Mucosa of stomach (tissue), 1 donor: ENCODE measurements around the gene MSTO1.
"Not testable (repeated sequence)": the region's sequence is repeated elsewhere in the genome, so short reads cannot be mapped to it uniquely, and the experiment has no call there.

Source experiments
- H3K27me3 ChIP-seq: one replicate; pipeline ENCODE4 v1.7.0; 2013; ENCODE audit warnings: mild to moderate bottlenecking, low read length; ENCODE audit not compliant: control insufficient read depth, insufficient read depth
- H3K36me3 ChIP-seq: one replicate; pipeline ENCODE4 v1.7.0; 2013; ENCODE audit warnings: low read length; ENCODE audit not compliant: control insufficient read depth, insufficient read depth
- H3K4me1 ChIP-seq: one replicate; pipeline ENCODE4 v1.7.0; 2013; ENCODE audit warnings: mild to moderate bottlenecking, low read length; ENCODE audit not compliant: control insufficient read depth, insufficient read depth
- H3K4me3 ChIP-seq: one replicate; pipeline ENCODE4 v1.7.0; 2013; ENCODE audit warnings: low read length
- H3K9ac ChIP-seq: one replicate; pipeline ENCODE4 v1.7.0; 2013; ENCODE audit warnings: mild to moderate bottlenecking, low read length, moderate library complexity
- H3K9me3 ChIP-seq: one replicate; pipeline ENCODE4 v1.7.0; 2013; ENCODE audit warnings: mild to moderate bottlenecking, low read length, moderate library complexity; ENCODE audit not compliant: control insufficient read depth
- donor health status: Pancreatic carcinoma.

Gene MSTO1

GRCh38 chr1:155609515-155610256, at the start of gene MSTO1:
Gene MSTO1, plus strand, starts transcription at chr1:155610218. Its CDS starts 31 bp downstream, at chr1:155610249.
- no peaks in the 10 kb centered on the region for H3K27me3 ChIP-seq
- peak within 1 kb of the TSS; percentile 42 for H3K4me3 ChIP-seq
- H3K36me3 ChIP-seq: no peaks in the 10 kb centered on the region
- H3K9me3 ChIP-seq: no peaks in the 10 kb centered on the region
- no peaks in the 10 kb centered on the region for H3K4me1 ChIP-seq
- peak within 1 kb of the TSS; percentile 56 for H3K9ac ChIP-seq

GRCh38 chr1:155561779-155562580, 48.0 kb upstream of the MSTO1 start:
- H3K4me1 ChIP-seq, H3K9me3 ChIP-seq: not testable (repeated sequence)
- H3K9ac ChIP-seq: peak overlapping the region; percentile 96

GRCh38 chr1:155562581-155563376, 47.2 kb upstream of the MSTO1 start, which contains the start of gene ASH1L:
Gene ASH1L, minus strand, starts transcription at chr1:155562803. Its CDS starts 41,284 bp downstream, at chr1:155521519.
- H3K9ac ChIP-seq: peak within 1 kb of the TSS; percentile 96
- no peaks in the 10 kb centered on the region for H3K27me3 ChIP-seq
- H3K4me1 ChIP-seq: peaks cover 7% of the 10 kb centered on the region
- no peaks in the 10 kb centered on the region for H3K9me3 ChIP-seq
- peak within 1 kb of the TSS; percentile 72 for H3K4me3 ChIP-seq
- no peaks in the 10 kb centered on the region for H3K36me3 ChIP-seq

More at GRCh38 chr1:155561779-155562580, 48.0 kb upstream of the MSTO1 start:
- peak overlapping the region; percentile 71 for H3K4me3 ChIP-seq
- H3K36me3 ChIP-seq, H3K27me3 ChIP-seq: not testable (repeated sequence)

- Histone ChIP-seq H3K4me3 (peak overlapping the region; percentile 72), H3K9ac (peak overlapping the region; percentile 93)
- not testable (repeated sequence) for H3K9me3 ChIP-seq, H3K36me3 ChIP-seq, H3K4me1 ChIP-seq, H3K27me3 ChIP-seq
Measured at GRCh38 chr1:155563377-155564022, 46.5 kb upstream of the MSTO1 start.

GRCh38 chr1:155569988-155570592, 39.9 kb upstream of the MSTO1 start:
- Histone ChIP-seq H3K4me3 (no peak overlapping the region), H3K9me3 (no peaks in the 10 kb centered on the region), H3K4me1 (no peaks in the 10 kb centered on the region), H3K9ac (no peak overlapping the region), H3K27me3 (no peaks in the 10 kb centered on the region), H3K36me3 (no peaks in the 10 kb centered on the region)

GRCh38 chr1:155570593-155570990, 39.4 kb upstream of the MSTO1 start:
- no peak overlapping the region for H3K9ac ChIP-seq
- H3K9me3 ChIP-seq: no peaks in the 10 kb centered on the region
- no peaks in the 10 kb centered on the region for H3K4me1 ChIP-seq
- H3K4me3 ChIP-seq: no peak overlapping the region
- H3K27me3 ChIP-seq: no peaks in the 10 kb centered on the region
- no peaks in the 10 kb centered on the region for H3K36me3 ChIP-seq

GRCh38 chr1:155574077-155574476, 35.9 kb upstream of the MSTO1 start:
- no peak overlapping the region for H3K9ac ChIP-seq
- no peak overlapping the region for H3K4me3 ChIP-seq
- H3K9me3 ChIP-seq: no peaks in the 10 kb centered on the region
- H3K4me1 ChIP-seq: no peaks in the 10 kb centered on the region
- H3K36me3 ChIP-seq: no peaks in the 10 kb centered on the region
- H3K27me3 ChIP-seq: no peaks in the 10 kb centered on the region

- H3K27me3 ChIP-seq: not testable (repeated sequence)
Measured at GRCh38 chr1:155575608-155576007, 34.4 kb upstream of the MSTO1 start.

GRCh38 chr1:155583846-155584245, 26.2 kb upstream of the MSTO1 start:
- not testable (repeated sequence) for H3K4me1 ChIP-seq, H3K9me3 ChIP-seq, H3K4me3 ChIP-seq, H3K27me3 ChIP-seq, H3K9ac ChIP-seq, H3K36me3 ChIP-seq

More at GRCh38 chr1:155575608-155576007, 34.4 kb upstream of the MSTO1 start:
- not testable (repeated sequence) for H3K4me3 ChIP-seq, H3K9ac ChIP-seq, H3K9me3 ChIP-seq, H3K36me3 ChIP-seq, H3K4me1 ChIP-seq

GRCh38 chr1:155589282-155589681, 20.7 kb upstream of the MSTO1 start:
- not testable (repeated sequence) for H3K4me3 ChIP-seq, H3K27me3 ChIP-seq, H3K4me1 ChIP-seq, H3K9me3 ChIP-seq, H3K36me3 ChIP-seq, H3K9ac ChIP-seq

GRCh38 chr1:155590516-155591247, 19.3 kb upstream of the MSTO1 start:
- not testable (repeated sequence) for H3K9me3 ChIP-seq, H3K36me3 ChIP-seq, H3K4me1 ChIP-seq, H3K4me3 ChIP-seq, H3K9ac ChIP-seq, H3K27me3 ChIP-seq
